ENCODE data around the gene DNAJC27.

Gene DNAJC27

DNA sequence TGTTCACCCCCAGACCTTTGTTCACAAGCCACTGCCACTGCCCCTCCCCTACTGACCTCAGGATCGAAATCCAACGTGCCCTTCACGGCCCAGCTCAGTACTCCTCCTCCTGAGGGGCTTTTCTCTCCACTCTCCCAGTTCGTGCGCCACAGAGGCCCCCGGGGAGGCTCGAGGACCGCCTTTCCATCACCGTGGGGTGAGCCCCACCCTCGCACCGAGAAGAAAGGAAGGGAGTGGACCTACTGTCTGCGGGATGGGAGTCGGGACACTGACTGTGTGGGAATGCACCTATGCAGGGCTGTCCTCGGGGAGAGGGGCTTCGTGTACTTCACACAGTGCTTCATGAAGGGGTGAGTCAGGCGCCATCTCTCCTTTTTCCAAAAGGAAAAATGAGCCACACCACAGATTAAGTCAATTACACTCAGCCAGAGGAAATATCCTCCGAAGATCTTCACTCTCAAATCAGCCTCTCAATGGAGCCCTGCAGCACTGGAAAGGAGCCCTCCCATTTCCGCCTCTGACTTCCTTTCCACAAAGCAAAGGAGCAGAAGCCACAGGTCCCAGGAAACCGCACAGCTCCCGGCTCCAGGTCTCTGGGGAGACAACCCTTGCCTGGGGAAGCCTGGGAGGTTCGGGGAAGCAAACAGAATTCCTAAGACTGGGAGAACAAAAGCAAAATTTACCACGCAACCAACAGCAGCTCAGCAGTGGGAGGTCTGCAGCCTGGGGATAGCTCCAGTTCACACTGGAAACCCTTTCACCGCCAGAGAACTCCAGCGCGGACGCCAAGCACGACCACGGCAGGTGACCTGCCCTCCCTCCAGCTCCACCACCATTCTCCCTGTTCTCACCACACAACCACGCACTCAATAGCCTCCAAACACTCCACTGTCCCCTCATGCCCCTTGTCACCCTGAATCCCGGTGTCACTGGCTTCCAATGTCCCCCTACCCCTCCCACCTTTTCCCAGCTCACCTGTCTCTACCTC lies 73.3 kb downstream of the DNAJC27 start:
- no peak overlapping the region for H3K4me3 ChIP-seq (ENCODE audit: low read depth, low read length)
- no peak for TF ChIP-seq CTCF (IDR thresholded peaks at IDR 0.05; ENCODE audit: low read depth, low read length)

- H3K4me3 ChIP-seq (ENCODE audit: low read depth, low read length): no peak overlapping the region
- TF ChIP-seq CTCF (IDR thresholded peaks at IDR 0.05; ENCODE audit: low read depth, low read length): no peak
Observed at GRCh38 chr2:24894750-24895149, 77.0 kb downstream of the DNAJC27 start.

GRCh38 chr2:24893934-24894333 lies 77.8 kb downstream of the DNAJC27 start:
- no peak overlapping the region for H3K4me3 ChIP-seq (ENCODE audit: low read depth, low read length)
- TF ChIP-seq CTCF (IDR thresholded peaks at IDR 0.05; ENCODE audit: low read depth, low read length): no peak
